Nucleus accumbens (tissue), 56 donors: ENCODE data around the gene PPWD1.
A peak's percentile ranks its signal among the peaks of the same experiment; 100 is the strongest.
"Not testable (repeated sequence)": the region's sequence is repeated elsewhere in the genome, so short reads cannot be mapped to it uniquely, and the experiment has no call there.

ENCODE experiments used
- DNase-seq, 56 donors: peaks; one replicate each; lab custom pipeline; 2025; lab: John Stamatoyannopoulos, UW

The PPWD1 gene

GRCh38 chr5:65562731-65563701 is at the start of gene PPWD1, which contains the start of gene CENPK:
TSS of gene PPWD1 (plus strand) at chr5:65563296. CDS start at chr5:65563311, 15 bp downstream.
TSS of gene CENPK (minus strand) at chr5:65563168. CDS start at chr5:65554907, 8,261 bp downstream.
- DNase-seq, result peak; percentile 27 to 96 (median 90)

DNA sequence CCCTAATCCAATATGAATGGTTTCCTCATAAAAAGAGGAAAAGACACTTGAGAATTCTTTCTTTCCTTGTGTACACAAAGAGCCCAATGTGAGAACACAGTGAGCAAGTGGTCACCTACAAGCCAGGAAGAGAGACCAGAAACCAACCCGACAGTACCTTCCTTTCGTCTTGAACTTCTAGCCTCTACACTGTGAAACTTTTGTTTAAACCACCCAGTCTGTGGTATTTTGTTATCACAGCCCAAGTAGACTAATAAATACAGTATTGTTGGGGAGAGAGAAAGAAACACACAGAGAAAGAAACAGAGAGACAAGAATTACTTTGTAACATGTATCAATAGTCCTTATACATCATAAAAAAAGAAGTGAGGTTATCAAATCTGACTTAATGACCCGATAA is 37.4 kb upstream of the PPWD1 start:
- no peak for DNase-seq

GRCh38 chr5:65530904-65531303 is 32.2 kb upstream of the PPWD1 start:
- no peak for DNase-seq

DNA sequence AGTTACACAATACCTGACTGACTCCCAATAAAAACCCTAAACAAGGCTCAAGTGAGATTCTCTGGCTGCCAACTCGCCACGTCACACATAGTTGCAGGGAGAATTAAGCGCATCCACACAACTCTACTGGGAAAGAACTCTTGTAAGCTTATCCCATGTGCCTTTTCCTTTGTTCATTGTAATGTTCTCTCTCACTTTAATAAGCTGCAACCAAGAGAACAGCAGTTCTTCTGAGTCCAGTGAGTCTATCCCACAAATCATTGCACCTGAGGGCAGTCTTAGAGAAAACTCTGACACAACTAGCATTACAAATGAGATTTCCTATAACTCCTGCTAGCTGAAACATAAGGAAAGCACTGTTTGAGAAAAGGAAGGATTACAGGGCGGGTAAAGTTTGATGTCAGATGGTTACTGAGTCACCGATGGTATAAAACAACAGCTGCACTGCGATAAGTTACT is 27.5 kb upstream of the PPWD1 start:
- no peak for DNase-seq

GRCh38 chr5:65539827-65540226 is 23.3 kb upstream of the PPWD1 start:
- no peak for DNase-seq

GRCh38 chr5:65544473-65544872 is 18.6 kb upstream of the PPWD1 start:
- DNase-seq, result no peak

DNA sequence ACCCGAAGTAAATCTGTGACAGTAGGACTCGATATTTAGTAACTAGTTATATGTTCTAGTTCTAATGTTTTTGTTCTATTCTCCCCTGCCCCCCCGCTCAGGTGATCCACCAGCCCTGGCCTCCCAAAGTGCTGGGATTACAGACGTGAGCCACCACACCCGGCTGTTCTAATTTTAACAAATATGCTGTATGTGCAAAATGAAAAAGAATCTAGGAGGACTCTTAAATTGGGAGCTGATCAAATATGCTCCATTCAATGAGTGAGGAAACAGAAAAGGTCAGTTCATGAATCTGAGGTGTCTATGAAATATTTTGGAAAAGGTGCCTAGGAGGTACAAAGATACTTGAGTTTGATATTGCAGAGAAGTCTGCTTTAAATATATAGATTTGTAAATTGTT is 17.0 kb upstream of the PPWD1 start:
- DNase-seq, result no peak

DNA sequence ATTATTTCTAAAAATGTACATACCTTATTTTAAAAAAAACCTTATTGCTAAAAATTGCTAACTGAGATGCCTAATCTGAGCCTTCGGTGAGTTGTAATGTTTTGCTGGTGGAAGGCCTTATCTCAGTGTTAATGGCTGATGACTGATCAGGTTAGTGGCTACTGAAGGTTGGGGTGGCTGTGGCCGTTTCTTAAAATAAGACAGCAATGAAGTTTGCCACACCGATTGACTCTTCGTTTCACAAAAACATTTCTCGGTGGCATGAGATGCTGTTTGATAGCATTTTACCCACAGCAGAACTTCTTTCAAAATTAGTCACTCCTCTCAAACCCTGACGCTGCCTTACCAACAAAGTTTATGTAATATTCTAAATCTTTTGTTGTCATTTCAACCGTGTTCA is 14.8 kb upstream of the PPWD1 start:
- DNase-seq, result no peak

DNA sequence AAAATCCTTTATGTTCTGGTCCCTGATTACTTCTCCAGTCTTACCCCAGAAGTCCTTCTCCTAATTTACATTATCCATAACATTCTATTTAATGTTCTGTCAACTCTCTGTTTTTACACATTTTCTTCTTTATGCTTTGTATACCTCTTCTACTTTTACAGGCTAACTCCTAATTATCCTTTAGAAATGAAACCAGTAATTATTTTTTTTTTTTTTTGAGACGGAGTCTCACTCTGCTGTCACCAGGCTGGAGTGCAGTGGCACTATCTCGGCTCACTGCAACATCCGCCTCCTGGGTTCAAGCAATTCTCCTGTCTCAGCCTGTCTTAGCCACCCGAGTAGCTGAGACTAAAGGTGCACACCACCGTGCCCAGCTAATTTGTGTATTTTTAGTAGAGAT is 9.2 kb upstream of the PPWD1 start:
- no peak for DNase-seq

DNA sequence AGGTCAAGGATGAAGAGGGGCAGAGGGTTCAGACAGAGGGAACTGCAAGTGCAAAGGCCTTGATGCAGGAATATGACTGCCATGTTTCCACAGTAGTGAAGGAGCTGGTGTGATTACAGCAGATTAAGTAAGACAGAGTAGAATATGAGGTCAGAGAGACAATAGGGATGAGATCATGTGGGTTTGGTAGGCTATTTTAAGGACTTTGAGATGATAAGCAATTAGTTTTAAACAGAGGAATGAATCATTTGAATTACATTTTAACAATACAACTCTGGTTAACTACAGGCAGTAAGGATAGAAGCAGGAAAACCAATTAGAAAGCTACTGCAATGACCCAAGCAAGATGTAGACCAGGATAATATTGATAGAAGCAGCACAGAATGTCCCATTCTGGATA is 7.8 kb upstream of the PPWD1 start:
- DNase-seq, result no peak

GRCh38 chr5:65556181-65556580 is 6.9 kb upstream of the PPWD1 start:
- DNase-seq, result no peak

DNA sequence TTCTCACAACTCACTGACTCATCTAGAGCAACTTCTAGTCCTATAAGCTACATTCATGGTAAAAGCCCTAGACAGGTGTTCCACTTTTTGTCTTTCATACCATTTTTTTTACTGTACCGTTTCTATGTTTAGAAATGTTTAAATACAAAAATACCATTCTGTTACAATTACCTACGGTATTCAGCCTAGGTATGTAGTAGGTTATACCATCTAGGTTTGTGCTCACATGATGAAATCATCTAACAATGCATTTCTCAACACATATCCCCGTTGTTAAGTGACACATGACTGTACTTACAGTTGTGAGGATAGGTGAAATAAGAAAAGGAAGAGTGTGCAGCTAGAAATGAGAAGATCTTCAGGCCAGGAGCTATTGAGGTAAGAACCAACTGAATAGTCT is 6.4 kb upstream of the PPWD1 start:
- no peak for DNase-seq

- no peak for DNase-seq
Observed at GRCh38 chr5:65563777-65564176, 681 bp downstream of the PPWD1 start.

DNA sequence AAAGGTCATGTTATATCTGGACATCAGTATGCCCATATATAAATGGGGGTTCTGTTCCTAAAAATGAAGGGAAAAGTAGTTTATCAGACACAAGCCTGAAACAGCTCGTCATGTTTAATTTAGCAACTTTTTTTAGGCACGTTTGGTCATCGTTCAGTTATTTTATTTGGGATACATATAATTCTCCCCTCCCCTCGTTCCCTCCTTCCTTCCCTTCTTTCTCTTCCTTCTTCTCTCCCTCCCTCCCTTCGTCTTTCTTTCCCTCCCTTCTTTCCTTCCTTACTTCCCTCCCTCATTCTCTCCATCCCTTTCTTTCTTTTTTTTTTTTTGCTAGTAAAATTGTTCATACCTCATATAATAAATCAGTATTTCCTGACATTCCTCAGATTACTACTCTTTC is 3.4 kb downstream of the PPWD1 start:
- DNase-seq, result no peak

GRCh38 chr5:65570598-65571226 is 7.6 kb downstream of the PPWD1 start:
- no peak for DNase-seq

DNA sequence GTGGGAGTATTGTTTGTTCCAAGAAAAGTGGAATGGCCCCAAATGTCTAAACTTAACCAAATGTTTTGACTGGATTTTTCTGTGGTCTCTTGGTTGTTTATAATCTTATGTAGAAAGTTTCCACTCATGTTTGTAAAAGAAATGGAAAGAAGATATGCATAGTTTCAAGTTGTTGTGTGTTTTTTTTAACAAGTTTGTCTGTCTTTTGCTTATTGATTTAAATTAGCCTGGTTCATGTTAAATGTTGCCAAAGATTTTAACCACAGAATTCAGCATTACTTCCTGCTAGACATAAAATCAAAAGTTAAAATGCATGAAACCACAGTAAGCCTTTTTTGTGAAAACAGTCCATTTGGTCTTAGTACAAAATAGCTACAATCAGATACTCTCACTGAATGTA is 14.0 kb downstream of the PPWD1 start:
- no peak for DNase-seq

DNA sequence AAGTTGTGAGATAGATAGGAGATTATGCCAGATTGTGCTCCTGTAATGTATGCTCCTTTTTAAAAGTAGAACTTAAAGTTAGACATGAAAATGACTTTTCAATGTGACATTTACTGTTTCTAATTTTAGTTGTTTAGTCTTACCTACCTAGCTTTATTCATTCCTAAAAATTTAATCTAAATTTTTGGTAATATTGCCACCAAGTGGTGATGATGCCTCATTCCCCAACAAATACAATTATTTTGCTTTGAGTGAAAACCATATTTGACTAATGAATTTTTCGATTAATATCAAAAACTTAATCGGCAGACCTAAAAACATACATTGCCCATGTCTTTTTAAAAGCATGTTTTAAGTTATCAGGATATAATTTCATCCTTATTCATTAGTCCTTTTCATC is 25.6 kb downstream of the PPWD1 start:
- no peak for DNase-seq

GRCh38 chr5:65601761-65602160 is 38.7 kb downstream of the PPWD1 start:
- not testable (repeated sequence) for DNase-seq

DNA sequence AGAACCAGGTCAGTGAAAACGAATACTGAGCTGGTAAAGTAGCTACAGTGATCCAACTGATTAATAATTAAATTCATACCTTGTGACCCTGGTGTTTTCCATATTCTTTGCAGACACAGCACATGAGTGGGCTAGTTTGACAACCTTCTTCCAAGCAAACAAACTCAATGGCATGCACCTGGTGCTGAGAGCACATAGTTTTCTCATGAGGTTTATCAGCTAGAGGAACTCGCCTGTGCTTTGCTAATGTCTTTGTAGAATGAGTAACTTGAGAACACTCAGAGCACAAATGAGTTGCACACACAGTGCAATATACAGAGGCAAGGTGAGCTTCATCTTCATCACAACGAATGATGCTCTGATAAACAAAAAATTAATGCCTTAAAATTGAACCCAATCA is 48.4 kb downstream of the PPWD1 start:
- no peak for DNase-seq

GRCh38 chr5:65612298-65612907 is 49.3 kb downstream of the PPWD1 start:
- no peak for DNase-seq

DNA sequence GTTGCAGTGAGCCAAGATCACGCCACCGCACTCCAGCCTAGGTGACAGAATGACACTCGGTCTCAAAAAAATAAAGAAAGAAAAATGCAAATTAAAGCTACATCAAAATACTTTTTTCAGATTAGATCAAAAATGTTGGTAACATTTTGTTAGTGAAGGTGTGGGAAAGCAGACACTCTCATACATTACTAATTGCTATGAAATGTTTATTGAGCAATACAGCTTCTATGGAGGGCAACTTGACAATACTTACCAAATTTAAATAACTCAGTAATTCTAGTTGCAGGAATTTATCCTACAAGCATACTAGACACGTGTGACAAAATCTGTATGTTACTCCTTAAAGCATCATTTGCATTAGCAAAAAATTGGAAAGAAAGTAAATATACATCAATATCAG is 56.9 kb downstream of the PPWD1 start:
- no peak for DNase-seq
